ENCODE results near the gene ST3GAL3.
"Not testable (repeated sequence)": the region's sequence is repeated elsewhere in the genome, so short reads cannot be mapped to it uniquely, and the experiment has no call there.

ST3GAL3 gene

DNA sequence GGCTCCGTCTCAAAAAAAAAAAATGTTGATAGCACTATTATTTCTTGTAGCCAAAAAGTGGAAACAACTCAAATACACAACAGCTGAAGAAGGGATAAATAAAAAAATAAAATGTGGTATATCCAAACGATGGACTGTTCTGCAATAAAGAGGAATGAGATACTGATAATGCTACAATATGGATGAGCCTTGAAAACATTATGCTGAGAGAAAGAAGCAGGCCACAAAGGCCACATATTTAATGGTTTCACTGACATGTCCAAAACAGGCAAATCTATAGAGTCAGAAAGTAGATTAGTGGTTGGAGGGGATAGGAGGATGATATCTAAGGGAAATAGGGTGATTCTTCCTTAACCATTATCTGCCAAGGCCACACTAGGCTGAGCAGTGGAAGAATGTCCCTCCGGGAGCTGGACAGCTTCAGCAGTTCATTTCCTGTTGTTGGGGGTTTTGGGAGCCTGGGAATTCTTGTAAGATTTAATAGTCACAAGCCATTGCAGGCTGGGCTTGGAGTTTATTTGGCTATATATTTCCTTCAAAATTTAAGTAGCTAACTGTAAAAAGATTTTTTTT, 53.5 kb downstream of the ST3GAL3 start:
- DNase-seq = no peak

DNA sequence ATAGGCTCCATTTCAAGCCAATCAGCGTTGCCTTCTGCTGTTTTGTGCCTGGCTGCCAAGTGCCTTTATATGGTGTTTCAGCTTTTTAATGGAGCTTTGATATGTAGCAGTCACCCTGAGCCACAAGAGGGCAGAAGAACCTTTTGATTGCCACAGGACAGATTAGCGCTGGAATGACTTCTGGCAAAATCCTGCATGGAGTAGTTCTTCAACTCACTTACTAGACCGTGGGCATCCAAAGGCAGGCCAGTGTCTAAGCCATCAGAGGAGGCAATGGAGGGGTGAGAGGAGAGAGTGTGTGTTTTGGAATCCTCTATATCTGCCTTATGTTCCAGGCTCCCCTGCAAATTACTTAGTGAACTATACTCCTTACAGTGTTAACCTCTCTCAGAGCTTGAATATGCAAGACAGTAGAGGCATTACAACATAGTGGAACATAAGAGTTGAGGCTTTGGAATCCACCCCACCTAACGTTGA, 56.2 kb downstream of the ST3GAL3 start:
- peak; percentile 20 for DNase-seq

DNA sequence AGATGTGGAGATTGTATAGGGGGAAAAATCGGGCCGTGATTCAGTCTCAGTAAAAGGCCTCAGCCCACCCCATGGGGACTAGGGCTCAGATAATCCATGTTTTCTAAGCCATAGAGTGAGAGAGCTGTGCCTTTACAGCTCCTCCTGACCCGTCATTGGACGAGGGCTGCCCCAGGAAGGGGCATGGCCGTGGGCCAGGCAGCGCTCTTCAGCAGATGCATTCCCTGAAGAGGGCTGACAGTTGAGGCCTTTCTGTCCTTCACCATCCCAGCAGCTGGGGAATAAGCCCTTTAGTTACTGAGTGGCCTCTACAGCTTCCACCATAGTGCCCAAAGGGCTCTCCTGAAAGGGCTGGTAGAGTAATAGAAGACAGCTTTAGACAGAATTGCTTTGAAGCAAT, 57.2 kb downstream of the ST3GAL3 start:
- DNase-seq = no peak

DNA sequence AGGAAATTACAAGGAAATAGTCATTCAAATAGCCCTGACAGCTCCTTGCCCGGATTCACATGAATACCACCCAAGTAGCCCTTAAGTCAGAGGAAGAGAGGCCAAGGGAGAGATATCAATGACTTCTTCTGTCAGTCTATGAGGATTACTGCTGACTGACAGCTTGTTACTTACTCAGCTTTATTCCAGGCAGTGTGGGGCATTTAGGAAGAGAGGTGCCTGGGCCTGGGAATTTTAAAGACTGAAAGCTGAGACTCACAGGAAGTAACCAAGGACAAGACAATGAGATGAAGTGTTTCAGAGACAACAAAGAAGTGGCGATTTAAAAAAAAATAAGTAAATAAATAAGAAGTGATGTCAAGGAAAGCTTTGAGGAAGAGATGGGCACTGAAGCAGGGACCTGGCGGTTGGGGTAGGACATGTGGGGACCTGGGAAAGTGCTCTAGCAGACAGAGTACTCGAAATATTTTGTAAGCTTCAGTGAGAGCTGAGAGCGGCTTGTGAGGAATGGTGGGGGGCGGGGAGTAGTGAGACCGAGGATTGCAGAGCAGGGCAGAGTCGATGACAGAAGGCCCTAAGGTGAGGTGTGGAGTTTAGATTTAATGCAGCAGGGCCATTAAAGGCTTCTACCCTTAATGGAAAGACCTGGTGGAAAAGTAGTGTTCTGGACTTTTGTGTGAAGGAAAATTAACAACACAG, 58.9 kb downstream of the ST3GAL3 start:
- no peak for DNase-seq

DNA sequence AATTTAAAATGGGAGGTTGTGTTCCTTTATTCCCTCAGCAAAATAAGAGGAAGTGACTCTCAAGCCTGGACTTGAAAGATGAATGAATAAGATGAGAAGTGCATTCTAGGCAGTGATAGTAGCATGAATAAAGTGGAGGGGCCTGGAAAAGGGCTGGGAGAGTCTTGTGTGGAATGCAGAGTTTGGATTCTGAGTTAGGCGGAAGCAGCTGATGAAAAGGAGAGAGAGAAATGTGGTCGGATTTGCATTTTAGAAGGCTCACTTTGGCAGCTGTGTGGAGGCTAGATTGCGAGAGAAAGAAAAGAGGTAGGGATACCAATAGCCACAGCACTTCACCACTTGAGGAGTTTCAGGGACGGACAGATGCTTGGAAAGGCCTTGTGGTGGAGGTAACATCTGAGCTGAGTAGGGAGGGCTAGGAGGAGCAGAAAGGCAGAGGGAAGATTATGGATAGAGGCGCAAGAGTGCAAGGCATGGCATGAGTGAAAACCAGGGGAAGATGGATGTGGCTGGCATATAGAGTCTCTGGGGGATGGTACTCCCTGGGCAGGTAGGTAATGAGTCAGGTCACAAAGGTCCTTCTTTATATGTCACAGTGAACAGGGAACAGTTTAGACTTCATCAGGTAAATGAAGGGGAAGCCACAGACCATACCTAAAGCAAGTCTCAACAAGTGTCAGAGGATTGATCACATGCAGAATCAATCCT, 59.6 kb downstream of the ST3GAL3 start:
- DNase-seq = no peak

DNA sequence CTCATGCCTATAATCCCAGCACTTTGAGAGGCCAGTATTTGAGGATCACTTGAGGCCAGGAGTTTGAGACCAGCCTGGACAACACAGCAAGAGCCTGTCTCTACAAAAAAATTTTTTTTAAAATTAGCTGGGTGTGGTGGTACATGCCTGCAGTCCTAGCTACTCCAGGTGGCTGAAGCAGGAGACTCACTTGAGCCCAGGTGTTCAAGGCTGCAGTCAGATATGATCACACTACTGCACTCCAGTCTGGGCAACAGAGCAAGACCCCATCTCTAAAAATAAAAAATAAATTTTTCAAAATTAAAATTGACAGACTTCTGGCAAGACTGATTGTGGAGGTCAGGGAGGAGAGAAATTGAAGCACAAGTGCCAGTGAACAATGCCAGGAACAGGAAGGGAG, 60.8 kb downstream of the ST3GAL3 start:
- no peak for DNase-seq

DNA sequence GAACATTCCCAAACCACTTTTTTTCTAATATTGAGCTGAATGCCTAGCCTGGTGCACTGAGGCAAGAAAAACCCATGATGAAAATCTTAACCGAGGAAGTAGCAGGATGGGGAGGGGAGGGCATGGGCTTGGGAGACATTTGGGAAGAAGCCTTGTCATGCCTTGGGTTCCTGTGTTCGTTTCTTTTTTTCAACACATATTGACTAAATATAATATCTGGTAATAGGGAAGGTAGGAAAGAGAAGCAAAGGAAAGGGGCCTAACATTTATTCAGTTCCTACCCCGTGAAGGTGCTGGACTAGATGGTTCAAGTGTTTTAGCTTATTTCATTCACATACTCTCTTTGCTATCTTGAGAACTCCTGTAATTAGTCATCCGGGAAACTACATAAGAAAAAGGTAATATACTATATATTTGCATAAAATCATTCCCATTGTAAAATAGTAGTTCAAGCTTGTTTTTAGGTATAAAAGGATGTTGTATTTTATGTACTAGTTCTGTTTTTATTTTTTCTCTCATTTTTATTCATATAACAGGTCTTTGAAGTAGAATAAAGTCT, 62.1 kb downstream of the ST3GAL3 start:
- DNase-seq = no peak

DNA sequence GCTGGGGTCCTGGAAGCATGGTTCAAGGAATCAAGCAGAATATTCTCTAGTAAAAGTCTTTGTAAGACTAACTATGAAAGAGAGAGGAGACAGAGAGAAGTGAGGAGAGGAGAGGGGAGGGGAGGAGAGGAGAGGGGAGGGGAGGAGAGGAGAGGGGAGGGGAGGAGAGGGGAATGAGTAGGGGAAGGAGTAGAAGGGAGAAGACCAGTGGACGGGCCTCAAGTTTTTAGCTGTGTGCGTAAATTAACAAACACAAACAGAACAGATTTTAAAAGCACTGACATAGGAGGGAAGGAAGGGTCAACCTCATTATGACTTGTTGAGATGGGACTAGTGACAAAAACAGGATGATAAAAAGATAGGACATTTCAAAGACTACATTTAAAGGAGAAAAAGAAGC, 62.8 kb downstream of the ST3GAL3 start:
- no peak for DNase-seq

DNA sequence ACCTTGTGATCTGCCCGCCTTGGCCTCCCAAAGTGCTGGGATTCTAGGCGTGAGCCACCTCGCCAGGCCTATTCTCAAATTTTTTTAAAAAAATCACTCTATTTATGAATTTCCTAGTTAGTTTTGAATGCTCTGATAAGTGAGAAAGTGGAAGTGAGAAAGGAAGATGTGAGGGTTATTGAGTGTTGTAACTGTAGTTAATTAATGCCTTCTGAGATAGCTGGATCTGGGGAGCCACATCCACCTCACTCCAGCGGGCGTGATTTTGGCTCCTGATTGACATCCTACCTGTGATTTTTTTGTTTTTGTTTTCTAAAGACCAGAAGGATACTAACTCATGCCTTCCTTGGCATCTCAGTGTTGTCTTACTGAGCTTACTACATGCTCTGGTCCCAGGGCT, 65.6 kb downstream of the ST3GAL3 start:
- no peak for DNase-seq

DNA sequence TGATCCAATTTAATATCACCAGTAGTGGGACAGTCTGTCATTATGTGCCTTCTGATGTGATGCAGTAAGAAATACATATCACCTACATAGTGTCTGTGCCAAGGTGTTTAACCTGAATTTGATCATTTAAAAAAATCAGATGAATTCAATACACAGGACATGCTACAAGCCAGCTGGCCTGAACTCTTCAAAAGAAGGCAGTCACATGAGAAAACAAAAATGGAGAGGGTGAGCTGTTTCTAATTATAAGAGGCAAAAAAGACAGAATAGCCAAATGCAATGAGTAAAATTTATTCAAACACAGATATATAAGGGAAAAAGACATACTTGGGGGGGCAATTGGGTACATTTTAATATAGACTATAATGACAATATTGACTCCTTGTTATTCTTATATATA, 66.5 kb downstream of the ST3GAL3 start:
- no peak for DNase-seq

DNA sequence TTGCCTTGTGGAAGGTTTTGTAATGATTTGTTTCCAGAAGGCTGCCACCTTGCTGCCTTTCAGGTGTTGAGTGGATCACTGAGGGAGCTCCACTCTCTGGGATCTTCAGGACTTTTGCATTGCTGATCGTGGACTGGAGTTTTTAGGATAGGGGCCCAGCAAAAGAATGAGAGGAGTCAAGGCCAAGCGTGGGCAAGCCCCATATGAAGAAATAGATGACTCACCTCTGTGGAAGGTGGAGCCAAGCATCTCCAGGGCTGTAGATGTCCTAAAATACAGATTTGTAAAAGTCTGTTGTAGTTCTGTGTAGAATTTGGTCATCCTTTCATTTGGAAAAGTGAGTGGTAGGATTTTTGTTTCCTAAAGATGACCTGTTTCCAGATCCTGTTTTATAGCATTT, 67.0 kb downstream of the ST3GAL3 start:
- DNase-seq = no peak

DNA sequence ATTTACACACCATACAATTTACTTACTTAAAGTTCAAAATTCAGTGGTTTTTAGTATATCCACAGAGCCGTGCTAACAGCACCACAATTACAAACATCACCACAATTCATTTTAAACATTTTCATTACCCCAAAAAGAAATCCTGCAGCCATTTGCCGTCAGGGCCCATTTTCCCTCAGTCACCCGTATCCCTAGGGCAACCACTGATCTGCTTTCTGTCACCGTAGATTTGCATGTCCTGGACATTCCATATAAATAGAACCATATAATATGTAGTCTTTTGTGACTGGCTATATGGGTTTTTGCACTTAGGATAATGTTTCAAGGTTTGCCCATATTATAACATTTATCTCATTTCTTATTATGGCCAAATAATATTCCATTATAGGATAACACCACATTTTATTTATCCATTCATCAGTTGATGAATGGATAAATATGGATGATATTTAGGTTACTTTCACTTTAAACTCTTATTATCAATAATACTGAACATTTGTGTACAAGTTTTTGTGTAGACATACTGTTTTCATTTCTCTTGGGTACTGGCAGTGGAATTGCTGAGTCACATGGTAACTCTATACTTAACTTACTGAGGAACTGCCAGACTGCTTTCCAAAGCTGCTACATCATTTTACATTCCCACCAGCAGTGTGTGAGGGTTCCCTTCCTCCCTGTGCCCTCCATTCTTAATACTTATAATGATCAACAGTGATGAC, 68.9 kb downstream of the ST3GAL3 start:
- DNase-seq = no peak

DNA sequence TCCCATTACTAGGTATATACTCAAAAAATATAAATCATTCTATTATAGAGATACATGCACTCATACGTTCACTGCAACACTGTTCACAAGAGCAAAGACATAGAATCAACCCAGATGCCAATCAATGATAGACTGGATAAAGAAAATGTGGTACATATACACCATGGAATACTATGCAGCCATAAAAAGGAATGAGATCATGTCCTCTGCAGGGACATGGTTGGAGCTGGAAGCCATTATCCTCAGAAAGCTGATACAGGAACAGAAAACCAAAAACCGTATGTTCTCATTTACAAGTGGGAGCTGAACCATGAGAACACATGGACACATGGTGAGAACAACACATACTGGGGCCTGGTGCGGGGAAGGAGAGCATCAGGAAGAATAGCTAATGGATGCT, 70.6 kb downstream of the ST3GAL3 start:
- DNase-seq = not testable (repeated sequence)

DNA sequence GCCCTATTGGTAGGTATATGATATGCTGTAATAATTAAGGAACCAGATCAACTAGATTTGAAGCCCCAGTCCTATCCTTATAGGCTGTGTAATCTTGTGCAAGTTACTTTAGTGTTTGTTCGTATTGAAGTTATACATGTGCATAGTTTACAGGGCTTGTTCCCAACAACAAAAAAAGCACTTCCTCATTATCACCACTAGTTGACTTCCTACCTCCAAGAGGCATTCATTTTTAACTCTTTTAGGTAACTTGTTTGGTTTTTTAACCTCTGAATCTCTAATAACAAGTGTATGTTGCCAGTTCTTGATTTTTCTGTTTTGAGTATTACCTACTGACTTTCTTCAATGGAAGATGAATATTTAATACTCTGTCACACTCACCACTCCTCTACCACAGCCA, 71.9 kb downstream of the ST3GAL3 start:
- no peak for DNase-seq

DNA sequence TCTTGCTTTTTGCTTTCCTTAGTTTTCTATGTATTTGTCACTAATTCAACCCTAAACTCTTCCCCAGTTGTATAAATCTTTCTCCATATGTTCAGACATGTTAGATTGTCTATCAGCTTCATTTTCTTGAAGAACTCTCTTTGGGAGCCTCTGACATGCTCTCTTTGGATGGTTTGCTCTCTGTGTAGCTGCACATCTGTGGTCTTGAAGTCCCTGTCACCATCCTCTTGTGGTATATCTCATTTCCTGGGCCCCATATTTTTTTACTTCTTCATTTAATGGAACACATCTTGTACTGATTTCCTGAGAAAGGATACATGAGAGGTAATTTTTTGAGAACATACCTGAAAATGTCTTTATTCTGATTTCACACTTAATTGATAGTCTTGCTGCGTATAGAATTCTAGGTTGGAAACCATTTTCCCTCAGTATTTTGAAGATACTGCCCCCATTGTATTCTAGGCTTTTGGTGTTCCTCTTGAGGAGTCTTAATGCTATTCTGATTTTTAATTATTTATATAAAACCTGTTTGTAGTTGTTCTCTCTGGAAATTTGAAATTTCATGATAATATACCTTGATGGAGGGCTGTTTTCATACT, 72.6 kb downstream of the ST3GAL3 start:
- no peak for DNase-seq

DNA sequence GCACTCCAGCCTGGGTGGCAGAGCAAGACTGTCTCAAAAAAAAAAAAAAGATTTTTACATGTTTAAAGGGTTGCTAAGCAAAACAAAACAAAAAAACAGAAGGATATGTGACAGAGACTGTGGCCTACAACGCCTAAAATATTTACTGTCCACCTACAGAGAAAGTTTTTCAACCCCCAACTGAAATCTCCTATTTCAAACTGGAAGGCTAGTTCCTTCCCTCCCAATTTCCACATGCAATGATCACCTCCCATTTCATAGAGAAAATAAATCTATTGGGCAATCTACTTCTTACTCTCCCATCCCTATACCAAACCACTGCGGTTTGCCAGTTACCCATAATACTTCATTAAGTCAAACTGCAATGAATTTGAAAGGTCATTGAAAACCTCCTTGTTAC, 74.2 kb downstream of the ST3GAL3 start:
- no peak for DNase-seq

DNA sequence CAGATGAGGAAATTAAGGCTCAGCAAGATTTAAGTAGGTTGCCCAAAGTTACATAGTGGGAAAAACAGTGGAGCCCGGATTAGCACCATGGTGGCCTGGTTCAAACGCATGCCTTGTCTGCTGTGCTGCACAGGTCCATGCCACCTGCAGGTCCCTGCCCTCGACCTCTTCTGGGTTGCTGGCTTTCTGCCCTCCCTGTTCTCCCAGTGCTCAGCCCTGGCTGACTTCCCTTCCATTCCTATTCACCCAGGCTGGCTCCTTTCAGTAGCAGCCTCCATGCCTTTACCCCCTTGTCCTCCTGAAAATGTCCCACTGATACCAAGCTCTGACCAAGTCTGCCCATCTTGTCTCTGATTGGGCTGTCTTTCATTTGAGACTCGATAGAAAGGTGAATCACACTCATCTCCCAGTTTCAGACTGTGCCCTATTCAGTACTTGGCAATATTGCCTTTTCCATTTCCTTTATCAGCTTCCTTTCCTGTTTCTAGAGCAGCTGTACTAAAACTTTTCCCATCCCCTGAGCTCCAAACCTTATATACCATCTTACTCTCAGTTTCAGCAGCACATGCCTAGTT, 75.8 kb downstream of the ST3GAL3 start:
- DNase-seq = no peak

DNA sequence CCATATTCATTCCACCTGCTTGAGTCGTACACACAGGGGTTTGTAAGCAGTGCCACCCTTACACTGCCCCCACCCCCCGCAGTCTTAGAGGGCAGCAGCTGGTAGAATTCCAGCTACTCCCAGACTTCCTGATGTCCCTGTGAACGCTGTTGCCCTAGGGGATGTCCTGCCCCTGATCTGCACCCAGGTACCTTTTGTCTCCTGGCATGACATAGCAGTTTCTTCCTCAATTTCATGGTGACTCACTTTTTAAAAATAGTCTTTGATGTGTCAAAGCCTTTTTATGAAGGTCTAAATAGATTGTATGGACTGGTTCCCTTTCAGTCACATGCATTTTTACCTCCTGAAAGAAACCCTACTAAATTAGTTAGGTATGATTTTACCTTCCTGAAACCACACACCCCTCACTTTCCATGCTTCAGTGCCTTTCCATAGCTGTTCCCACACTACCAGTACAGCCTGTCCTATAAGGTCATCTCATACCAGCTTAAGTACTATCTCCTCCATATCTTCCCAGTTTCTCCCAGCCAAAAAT, 76.4 kb downstream of the ST3GAL3 start:
- no peak for DNase-seq

DNA sequence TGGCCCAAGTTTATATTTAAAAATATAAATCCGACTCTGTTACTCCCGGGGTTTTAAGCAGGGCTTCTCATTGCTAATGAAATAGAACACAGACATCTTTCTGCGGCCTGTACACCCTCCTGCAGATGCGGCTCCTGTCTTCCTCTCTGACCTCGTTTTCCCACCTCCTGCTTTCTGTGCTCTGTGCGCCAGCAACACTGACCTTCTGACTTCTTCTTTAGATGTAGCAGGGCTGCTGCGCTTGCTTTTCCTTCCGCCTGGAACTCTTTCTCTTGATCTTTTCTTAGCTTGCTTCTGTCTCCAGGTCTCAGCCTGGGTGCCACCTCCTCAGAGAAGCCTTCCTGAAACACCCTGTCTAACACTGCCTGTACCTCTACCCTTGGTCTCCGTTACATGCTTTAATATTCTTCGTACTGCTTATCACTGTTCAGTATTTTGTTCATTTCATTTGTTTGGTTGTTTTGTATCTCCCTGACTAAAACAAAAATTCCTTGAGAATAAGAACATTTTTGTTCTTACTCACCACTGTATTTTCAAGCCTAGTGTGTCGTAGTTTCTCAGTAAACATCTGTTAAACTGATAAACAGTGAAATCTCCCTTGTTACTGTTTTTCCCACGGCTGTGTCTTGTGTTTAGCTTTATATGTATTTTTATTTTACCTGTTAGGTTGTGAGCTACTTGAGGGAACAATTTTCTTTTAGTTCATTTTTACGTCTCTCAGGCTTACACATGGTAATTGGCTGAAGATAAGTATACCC, 79.0 kb downstream of the ST3GAL3 start:
- DNase-seq = no peak

DNA sequence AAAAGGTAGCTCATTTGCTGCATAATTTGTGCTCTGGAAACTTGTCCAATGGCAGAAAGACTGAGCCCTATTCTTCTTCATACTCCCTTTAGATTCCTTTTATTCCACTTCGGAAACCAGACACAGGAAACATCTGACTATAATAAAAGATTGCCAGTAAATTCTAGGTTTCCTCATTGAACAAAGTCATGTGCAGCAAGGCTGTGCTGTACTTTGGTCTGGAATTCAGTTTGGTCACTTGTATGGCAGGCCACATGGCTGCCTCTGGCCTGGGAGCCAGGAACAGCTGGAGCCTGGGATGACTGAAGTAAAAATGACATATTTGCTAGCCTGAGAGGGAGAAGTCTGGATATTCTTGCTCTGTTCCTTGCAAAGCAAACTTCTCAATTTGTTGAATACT, 79.6 kb downstream of the ST3GAL3 start:
- DNase-seq = no peak
